Cerebellar cortex (tissue), 1 donor: ENCODE data around the gene USP16.

Experiments
- DNase-seq: peaks from one replicate; pipeline ENCODE4 v3.0.0-alpha.2; 2015; ENCODE audit warnings: low spot score

Gene USP16

DNA sequence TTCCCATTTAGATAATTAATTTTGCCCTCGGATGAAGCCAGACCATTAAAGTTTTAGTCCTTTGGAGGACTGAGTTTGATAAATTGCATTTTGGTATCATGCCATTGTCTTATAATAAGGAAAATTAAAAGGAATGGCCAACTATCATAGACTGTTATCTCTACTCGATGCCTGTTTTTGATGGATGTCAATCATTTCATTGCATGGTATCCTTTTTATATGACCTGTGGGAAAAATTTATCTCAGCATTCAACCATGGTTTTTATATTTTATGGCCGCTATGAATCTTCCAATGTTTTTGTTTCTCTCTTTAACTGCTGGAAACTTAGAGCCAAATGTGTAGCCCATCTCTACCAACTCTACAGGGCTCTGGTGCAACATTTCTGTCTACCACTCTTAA is 58.8 kb downstream of the USP16 start:
- DNase-seq: no peak

DNA sequence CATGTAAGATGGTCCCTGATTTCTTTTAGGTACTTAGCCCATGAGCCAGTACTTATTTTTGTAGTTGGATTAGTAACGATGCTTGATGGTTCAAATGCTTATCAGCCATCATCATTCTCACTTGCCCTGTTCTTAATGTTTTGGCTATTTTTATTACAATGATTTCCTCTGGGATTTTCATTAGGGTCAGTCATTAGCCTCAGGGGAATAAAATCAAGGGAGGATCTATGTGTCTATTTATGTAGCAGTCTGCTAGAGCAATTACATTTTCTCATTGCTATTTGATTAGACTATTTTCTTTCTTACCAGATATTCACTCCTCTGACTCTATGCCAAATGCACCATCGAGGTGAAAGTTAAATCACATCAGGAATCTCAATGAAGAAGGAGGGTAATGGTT is 59.9 kb downstream of the USP16 start:
- DNase-seq: no peak

DNA sequence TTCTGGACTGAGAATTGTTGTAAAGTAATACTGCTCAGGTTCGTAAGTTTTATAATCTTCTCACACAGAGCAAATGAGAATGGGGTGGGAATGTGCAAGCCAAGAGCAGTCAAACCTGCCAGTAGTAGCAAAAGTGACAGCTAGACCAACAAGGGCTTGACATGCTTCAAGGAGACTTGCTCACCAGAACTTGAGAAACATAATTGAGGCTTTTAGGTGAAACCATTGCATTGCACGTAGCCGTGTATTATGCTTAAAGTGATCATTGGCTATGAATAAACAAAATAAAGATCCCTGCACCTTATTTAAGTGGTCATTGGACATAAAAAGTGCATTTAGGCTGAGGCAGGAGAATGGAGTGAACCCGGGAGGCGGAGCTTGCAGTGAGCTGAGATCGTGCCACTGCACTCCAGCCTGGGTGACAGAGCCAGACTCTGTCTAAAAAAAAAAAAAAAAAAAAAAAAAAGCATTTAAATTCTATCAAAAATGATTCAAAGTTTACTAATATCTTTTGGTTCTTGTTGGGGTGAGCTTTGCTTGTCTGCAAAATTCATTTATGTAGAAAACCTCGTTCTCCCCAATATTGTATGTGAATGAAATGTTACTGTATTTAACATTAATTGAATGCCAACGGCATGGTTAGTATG is 60.8 kb downstream of the USP16 start:
- peak; percentile 31 for DNase-seq

DNA sequence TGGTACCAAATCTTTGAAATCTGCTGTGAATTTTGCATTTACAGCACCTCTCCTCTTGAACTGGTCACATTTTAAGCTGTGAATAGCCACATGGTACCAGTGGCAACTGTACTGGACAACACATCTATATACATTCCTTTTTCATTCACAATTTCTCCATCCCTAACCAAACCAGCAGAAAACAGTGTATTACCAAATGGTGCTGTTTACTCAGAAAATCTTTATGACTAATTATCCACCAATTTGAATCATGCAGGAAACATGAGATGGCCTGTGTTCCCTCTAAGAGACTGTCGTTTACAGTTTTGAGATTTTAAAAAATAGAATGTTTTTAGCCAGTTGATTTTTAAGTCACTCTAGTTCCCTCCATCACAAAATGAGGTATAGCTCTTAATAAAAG is 66.6 kb downstream of the USP16 start:
- DNase-seq: no peak

DNA sequence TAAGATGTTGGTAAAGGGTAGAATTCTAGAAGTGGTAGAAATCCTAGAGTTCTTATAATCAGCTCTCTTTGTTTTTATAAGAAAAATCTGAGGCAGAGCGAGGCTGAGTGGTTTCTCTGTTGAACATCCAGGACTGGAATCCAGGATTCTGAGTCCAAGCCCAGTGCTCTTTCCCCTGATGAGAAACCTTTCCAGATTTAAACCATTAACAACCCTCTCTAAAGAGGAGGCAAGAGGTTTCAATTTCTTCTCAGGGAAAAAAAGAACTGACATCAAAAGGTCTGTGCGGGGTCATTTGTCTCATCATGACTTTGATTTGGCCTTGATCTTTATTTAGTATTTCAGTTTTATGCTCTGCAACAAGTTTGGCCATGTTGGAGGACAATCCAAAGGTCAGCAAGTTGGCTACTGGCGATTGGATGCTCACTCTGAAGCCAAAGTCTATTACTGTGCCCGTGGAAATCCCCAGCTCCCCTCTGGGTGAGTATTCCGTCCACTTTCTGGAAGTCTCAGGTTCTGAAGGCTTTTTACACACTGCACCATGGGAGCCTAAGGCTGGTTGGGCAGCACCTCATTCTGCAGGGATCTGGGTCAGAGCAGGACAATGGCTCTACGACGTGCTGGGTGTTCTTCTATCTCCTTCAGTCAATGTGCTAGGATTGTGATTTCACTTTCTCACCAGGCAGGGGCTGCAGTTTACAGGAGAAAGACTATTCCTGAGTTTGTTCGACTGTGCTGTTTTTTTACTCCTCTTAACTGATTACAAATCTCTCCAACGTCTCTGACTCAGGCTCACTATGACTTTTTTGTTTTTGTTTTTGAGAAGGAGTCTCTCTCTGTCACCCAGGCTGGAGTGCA is 67.9 kb downstream of the USP16 start:
- DNase-seq: no peak

DNA sequence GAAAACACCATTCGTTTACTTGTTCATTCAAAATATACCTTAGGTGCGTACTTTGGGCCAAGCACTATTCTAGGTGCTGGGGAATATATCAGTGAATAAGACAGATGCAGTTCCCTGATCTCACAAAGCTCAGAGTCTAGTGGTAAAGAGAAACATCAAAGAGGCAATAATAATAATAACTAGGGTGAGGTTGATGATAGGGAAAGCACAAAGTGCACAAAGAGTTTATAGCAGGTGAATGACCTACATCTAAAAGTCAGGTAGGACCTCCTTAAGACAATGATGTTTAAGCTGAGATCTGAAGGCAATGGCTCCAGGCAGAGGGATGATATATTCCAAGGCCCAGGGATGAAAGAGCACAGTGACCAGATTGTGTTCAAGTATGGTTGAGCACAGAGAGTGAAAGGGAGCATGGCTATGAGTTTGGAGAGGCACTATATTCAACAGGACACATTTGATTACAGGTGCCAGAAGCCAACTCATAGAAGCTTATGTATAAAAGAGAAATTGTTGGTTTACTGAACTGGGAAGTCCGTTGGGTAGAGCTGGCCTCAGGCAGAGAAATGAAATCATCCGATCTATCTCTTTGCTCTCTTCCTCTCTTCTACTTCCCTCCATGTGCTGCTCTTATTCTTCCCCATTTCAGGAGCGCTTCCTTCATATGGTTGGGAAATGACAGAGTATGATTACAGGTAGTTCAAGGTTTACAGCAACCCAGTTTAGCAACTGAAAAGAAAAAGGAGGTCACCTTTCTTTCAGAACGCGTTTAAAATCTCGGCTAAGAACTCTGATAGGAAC is 71.9 kb downstream of the USP16 start:
- DNase-seq: no peak

DNA sequence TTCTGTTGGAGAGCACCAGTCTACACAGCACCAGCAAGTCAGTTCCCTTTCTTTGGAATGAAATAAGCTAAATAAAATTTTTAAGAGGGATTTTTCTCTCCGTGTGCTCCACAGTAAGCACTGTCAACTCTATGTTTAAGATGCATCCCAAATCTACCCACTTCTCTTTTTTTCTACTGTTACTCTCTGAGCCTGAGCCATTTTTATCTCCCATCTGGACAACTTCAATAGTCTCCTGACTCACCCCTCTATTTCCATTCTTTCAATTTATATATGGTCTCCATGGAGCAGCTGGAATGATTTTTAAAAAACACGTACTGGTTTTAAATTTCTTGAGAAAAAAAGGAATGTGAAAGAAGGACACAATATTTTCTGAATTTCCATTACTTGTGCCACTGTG is 73.7 kb downstream of the USP16 start:
- no peak for DNase-seq

DNA sequence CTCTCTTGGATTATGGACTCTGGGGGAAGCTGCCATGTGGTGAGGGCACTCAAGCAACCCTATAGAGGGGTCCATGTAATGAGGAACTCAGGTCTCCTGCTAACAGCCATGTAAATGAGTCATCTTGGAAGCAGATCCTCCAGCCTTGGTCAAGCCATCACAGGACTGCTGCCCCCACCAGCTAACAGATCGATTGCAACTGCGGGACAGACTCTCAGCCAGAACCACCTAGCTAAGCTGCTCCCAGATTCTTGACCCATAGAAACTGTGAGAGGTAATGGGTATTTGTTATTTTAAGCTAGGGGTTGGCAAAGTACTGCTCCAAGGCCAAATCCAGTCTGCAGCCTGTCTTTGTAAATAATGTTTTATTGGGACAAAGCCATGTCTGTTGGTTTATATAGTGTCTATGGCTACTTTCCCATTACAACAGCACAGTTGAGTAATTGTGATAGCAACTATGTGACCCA is 78.4 kb downstream of the USP16 start:
- no peak for DNase-seq
